GM19351 (cell line): ENCODE data around the gene KLF1.
"Not testable (repeated sequence)": the region's sequence is repeated elsewhere in the genome, so short reads cannot be mapped to it uniquely, and the experiment has no call there.

Source experiments
- ATAC-seq: cut with Tn5 transposase; IDR thresholded peaks from one replicate; pipeline ENCODE4 v1.9.1; 2021; ENCODE audit warnings: mild to moderate bottlenecking, moderate library complexity; ENCODE audit not compliant: unreplicated experiment

KLF1 gene

GRCh38 chr19:12886969-12887747 lies at the start of gene KLF1:
Gene KLF1 (minus strand): TSS chr19:12887201. CDS start chr19:12887140, 61 bp downstream.
- ATAC-seq = no peak

- ATAC-seq = no peak
Measured at GRCh38 chr19:12936582-12936981, 49.6 kb upstream of the KLF1 start.

GRCh38 chr19:12935071-12935470 lies 48.1 kb upstream of the KLF1 start:
- no peak for ATAC-seq

GRCh38 chr19:12933287-12934072 lies 46.5 kb upstream of the KLF1 start, which contains the start of gene FARSA:
Gene FARSA (minus strand): TSS chr19:12933711. CDS start chr19:12933696, 15 bp downstream.
- ATAC-seq = peak; percentile 49

- ATAC-seq = no peak
Measured at GRCh38 chr19:12932392-12933286, 45.6 kb upstream of the KLF1 start.

- no peak for ATAC-seq
Measured at GRCh38 chr19:12930002-12930645, 43.1 kb upstream of the KLF1 start.

GRCh38 chr19:12924621-12925310 lies 37.8 kb upstream of the KLF1 start:
- no peak for ATAC-seq

GRCh38 chr19:12922959-12923358 lies 36.0 kb upstream of the KLF1 start:
- no peak for ATAC-seq

GRCh38 chr19:12921047-12921446 lies 34.0 kb upstream of the KLF1 start:
- no peak for ATAC-seq

GRCh38 chr19:12918253-12918652 lies 31.3 kb upstream of the KLF1 start:
- ATAC-seq = no peak

- not testable (repeated sequence) for ATAC-seq
Measured at GRCh38 chr19:12915860-12916259, 28.9 kb upstream of the KLF1 start.

GRCh38 chr19:12913851-12914690 lies 27.1 kb upstream of the KLF1 start:
- ATAC-seq = no peak

- no peak for ATAC-seq
Measured at GRCh38 chr19:12913011-12913561, 26.1 kb upstream of the KLF1 start.

- ATAC-seq = no peak
Measured at GRCh38 chr19:12912571-12912970, 25.6 kb upstream of the KLF1 start.

GRCh38 chr19:12907166-12907565 lies 20.2 kb upstream of the KLF1 start:
- ATAC-seq = no peak

- peak; percentile 69 for ATAC-seq
Measured at GRCh38 chr19:12899891-12900518, 13.0 kb upstream of the KLF1 start.

- ATAC-seq = no peak
Measured at GRCh38 chr19:12896460-12896859, 9.5 kb upstream of the KLF1 start.

- no peak for ATAC-seq
Measured at GRCh38 chr19:12893582-12893981, 6.6 kb upstream of the KLF1 start.
